Activated naive CD4-positive, alpha-beta T cell treated with anti-CD3 and anti-CD28 coated beads, Interleukin-2, amount 50 U/mL, for 72 hours (primary cell): ENCODE measurements around the gene PRIM2. TPM values are rescaled to one million over a fixed set of nuclear protein-coding genes. Genes with fewer than 3 reads are reported as not detected.
"Not testable (repeated sequence)": the region's sequence is repeated elsewhere in the genome, so short reads cannot be mapped to it uniquely, and the experiment has no call there.

ENCODE experiments used
- ATAC-seq, 2 donors: fragments of 150-1000 bp; cut with Tn5 transposase; 2 replicates each; pipeline ENCODE4 v1.10.0; 2021; ENCODE audit warnings: mild to moderate bottlenecking in 2 of 2, moderate library complexity in 2 of 2
- DNase-seq, 2 donors: peaks; one replicate each; pipeline ENCODE4 v3.0.0; 2021 to 2022; ENCODE audit warnings: low spot score in 2 of 2
- H3K27ac Mint-ChIP-seq, 2 donors: one replicate each; pipeline ENCODE4 v1.8.0; 2022; ENCODE audit warnings: mild to moderate bottlenecking in 2 of 2, mixed read lengths in 2 of 2
- H3K36me3 Mint-ChIP-seq, 2 donors: one replicate each; pipeline ENCODE4 v1.8.0; 2022; ENCODE audit warnings: mixed read lengths in 2 of 2
- H3K9me3 Mint-ChIP-seq, 2 donors: one replicate each; pipeline ENCODE4 v1.8.0; 2022; ENCODE audit warnings: mixed read lengths in 2 of 2
- total RNA-seq, 2 donors: library from RNA; stranded (reverse); gene quantifications; one replicate each; pipeline ENCODE4 v1.2.3, GENCODE V29; 2022

Gene PRIM2, protein sequence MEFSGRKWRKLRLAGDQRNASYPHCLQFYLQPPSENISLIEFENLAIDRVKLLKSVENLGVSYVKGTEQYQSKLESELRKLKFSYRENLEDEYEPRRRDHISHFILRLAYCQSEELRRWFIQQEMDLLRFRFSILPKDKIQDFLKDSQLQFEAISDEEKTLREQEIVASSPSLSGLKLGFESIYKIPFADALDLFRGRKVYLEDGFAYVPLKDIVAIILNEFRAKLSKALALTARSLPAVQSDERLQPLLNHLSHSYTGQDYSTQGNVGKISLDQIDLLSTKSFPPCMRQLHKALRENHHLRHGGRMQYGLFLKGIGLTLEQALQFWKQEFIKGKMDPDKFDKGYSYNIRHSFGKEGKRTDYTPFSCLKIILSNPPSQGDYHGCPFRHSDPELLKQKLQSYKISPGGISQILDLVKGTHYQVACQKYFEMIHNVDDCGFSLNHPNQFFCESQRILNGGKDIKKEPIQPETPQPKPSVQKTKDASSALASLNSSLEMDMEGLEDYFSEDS
- 10 to 100 TPM; 45.5 to 67.6 TPM for total RNA-seq

GRCh38 chr6:57317060-57317943 is at the start of gene PRIM2:
Gene PRIM2 (plus strand): TSS chr6:57317630. CDS start chr6:57318446, 816 bp downstream.
- peaks cover 41 to 42% of the 10 kb centered on the region in 2 donors for H3K36me3 Mint-ChIP-seq
- DNase-seq (peak; percentile 81 to 88), ATAC-seq (peak; percentile 90 to 96)
- H3K9me3 Mint-ChIP-seq: peaks cover 0 to 10% of the 10 kb centered on the region in 2 donors
- peak within 1 kb of the TSS; percentile 91 to 100 for H3K27ac Mint-ChIP-seq

- no peak overlapping the region for H3K27ac Mint-ChIP-seq
- DNase-seq: no peak
- H3K36me3 Mint-ChIP-seq: no peaks in the 10 kb centered on the region
- no peaks in the 10 kb centered on the region for H3K9me3 Mint-ChIP-seq
- no peak for ATAC-seq
These were observed 49.2 kb upstream of the PRIM2 start for GRCh38 chr6:57268294-57268640.

- H3K9me3 Mint-ChIP-seq, H3K36me3 Mint-ChIP-seq, DNase-seq, H3K27ac Mint-ChIP-seq, ATAC-seq: not testable (repeated sequence)
These were observed 43.2 kb upstream of the PRIM2 start for GRCh38 chr6:57274113-57274824.

DNA sequence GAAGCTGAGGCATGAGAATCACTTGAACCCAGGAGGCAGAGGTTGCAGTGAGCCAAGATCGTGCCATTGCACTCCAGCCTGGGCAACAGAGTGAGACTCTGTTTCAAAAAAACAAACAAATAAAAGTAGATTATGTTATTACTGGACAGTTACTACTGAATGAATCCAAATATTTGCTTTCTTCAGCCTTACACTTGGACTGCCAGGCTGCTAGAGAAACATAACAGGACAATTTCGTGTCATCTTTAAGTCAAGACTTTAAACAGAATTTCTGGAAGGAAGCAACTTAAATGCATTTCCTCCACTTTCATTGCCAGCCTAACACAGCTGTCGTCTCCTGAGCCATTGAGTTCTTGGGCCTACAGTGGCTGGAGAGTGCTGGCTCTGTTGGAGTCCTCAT is 42.0 kb upstream of the PRIM2 start:
- Mint-ChIP-seq H3K36me3 (no peaks in the 10 kb centered on the region), H3K27ac (no peak overlapping the region), H3K9me3 (no peaks in the 10 kb centered on the region)
- ATAC-seq (no peak), DNase-seq (no peak)

- ATAC-seq (no peak), DNase-seq (no peak)
- H3K9me3 Mint-ChIP-seq: no peaks in the 10 kb centered on the region
- no peaks in the 10 kb centered on the region for H3K36me3 Mint-ChIP-seq
- H3K27ac Mint-ChIP-seq: no peak overlapping the region
These were observed 40.5 kb upstream of the PRIM2 start for GRCh38 chr6:57276946-57277345.

GRCh38 chr6:57278570-57278969 is 38.9 kb upstream of the PRIM2 start:
- Mint-ChIP-seq H3K27ac (no peak overlapping the region), H3K36me3 (no peaks in the 10 kb centered on the region), H3K9me3 (no peaks in the 10 kb centered on the region)
- DNase-seq: no peak
- no peak for ATAC-seq

DNA sequence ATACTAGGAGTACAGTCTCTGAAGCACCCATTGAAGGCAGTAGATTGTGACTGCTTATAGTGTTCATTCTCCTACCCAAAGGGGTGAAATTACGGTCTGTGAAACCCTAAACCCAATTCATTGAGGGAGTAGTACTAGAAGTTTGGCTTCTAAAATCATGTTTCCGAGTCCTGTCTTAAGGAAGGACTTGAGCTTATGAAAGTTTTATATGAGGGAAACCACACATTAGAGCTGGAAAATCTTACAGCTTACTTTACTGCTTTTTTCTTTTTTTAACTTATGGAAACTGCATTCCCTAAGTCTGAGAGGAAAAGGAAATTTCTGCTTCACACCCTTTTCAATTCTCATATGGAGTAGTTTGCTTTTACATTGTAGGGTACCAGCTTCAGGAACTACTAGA is 38.4 kb upstream of the PRIM2 start:
- DNase-seq: no peak
- Mint-ChIP-seq H3K36me3 (no peaks in the 10 kb centered on the region), H3K27ac (no peak overlapping the region), H3K9me3 (no peaks in the 10 kb centered on the region)
- ATAC-seq: no peak

- Mint-ChIP-seq H3K9me3 (no peaks in the 10 kb centered on the region), H3K27ac (no peak overlapping the region), H3K36me3 (no peaks in the 10 kb centered on the region)
- no peak for DNase-seq
- ATAC-seq: no peak
These were observed 34.3 kb upstream of the PRIM2 start for GRCh38 chr6:57283106-57283505.

DNA sequence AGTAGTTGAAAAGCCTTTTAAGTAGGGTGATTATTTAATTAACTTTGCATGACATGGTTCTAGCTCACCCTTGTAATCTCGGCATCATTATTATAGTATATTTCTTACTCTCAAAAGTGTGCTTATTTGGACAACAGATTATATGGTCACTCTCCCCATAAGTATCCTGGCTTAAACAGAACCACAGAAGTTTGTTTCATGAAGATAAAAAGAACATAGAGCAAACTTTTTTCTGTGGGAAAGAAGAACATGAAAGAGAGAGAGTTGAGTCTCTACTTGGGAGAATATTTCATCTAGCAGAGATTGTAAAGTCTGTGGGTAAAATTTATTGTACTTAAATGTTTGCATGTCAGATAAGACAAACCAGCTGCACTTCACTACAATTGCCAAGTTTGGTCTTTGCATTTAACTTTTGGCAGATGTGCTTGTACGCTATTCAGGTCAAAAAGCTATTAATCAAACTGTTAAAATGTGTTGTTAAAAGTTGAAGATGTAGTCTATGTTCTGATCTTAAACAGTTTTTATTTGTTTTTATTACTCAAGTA is 33.4 kb upstream of the PRIM2 start:
- Mint-ChIP-seq H3K9me3 (no peaks in the 10 kb centered on the region), H3K36me3 (no peaks in the 10 kb centered on the region), H3K27ac (no peak overlapping the region)
- DNase-seq (no peak), ATAC-seq (no peak)

- ATAC-seq, H3K36me3 Mint-ChIP-seq, H3K27ac Mint-ChIP-seq, H3K9me3 Mint-ChIP-seq, DNase-seq: not testable (repeated sequence)
These were observed 29.3 kb upstream of the PRIM2 start for GRCh38 chr6:57288136-57288535.

GRCh38 chr6:57293472-57293871 is 24.0 kb upstream of the PRIM2 start:
- not testable (repeated sequence) for H3K9me3 Mint-ChIP-seq, H3K36me3 Mint-ChIP-seq, H3K27ac Mint-ChIP-seq, ATAC-seq, DNase-seq

- DNase-seq: no peak
- H3K36me3 Mint-ChIP-seq: no peaks in the 10 kb centered on the region
- no peaks in the 10 kb centered on the region for H3K9me3 Mint-ChIP-seq
- no peak overlapping the region for H3K27ac Mint-ChIP-seq
- no peak for ATAC-seq
These were observed 22.5 kb upstream of the PRIM2 start for GRCh38 chr6:57294862-57295445.

- Mint-ChIP-seq H3K36me3 (no peaks in the 10 kb centered on the region), H3K27ac (no peak overlapping the region), H3K9me3 (no peaks in the 10 kb centered on the region)
- no peak for DNase-seq
- no peak for ATAC-seq
These were observed 19.9 kb upstream of the PRIM2 start for GRCh38 chr6:57297505-57297904.

DNA sequence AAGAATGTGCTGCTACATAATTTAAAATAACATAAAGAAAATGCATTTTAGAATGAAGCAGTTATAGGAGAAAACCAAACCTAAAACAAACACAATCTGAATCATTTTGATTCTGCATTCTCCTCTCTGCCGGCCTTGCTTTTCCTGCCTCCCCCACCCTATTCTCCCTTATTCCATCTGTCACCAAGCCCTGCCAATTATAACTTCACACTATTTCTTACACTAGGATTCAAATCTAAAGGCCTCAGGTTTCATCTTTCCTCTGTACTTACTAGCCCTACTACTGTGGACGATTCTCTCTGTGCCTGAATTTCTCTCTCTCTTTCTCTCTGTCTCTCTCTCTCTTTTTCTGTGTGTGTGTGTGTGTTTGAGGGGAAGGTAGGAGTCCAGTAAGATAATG is 18.7 kb upstream of the PRIM2 start:
- ATAC-seq (no peak), DNase-seq (no peak)
- H3K9me3 Mint-ChIP-seq: no peaks in the 10 kb centered on the region
- no peak overlapping the region for H3K27ac Mint-ChIP-seq
- H3K36me3 Mint-ChIP-seq: no peaks in the 10 kb centered on the region

- Mint-ChIP-seq H3K9me3 (no peaks in the 10 kb centered on the region), H3K36me3 (no peaks in the 10 kb centered on the region), H3K27ac (no peak overlapping the region)
- ATAC-seq (no peak), DNase-seq (no peak)
These were observed 15.7 kb upstream of the PRIM2 start for GRCh38 chr6:57301757-57302156.

- ATAC-seq (no peak), DNase-seq (no peak)
- H3K9me3 Mint-ChIP-seq: no peaks in the 10 kb centered on the region
- no peak overlapping the region for H3K27ac Mint-ChIP-seq
- no peaks in the 10 kb centered on the region for H3K36me3 Mint-ChIP-seq
These were observed 15.0 kb upstream of the PRIM2 start for GRCh38 chr6:57302477-57302876.
